Measurements from ENCODE around the gene OLFM3.

DNA sequence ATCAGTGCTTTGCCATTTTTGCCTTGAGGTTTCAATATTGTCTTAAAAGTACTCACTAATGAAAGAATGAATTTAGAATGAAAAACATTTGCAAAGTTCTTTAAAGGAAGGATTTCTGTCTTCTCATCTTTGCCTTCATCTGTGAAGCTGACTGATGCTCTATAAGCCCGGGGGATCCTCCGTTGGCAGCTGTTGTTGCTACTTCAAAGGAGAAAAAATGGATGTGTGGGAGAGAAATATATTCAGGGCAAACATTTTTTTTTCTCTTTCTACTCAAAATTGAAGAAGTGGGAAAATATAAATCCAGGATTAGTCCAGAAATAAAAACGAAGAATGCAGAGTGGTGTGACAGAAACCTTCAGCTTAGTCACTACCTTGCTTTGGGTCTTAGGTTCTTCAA, 142.5 kb downstream of the OLFM3 start:
- no peak for TF ChIP-seq POLR2A (IDR thresholded peaks at IDR 0.05)
- TF ChIP-seq, protein P1, sequence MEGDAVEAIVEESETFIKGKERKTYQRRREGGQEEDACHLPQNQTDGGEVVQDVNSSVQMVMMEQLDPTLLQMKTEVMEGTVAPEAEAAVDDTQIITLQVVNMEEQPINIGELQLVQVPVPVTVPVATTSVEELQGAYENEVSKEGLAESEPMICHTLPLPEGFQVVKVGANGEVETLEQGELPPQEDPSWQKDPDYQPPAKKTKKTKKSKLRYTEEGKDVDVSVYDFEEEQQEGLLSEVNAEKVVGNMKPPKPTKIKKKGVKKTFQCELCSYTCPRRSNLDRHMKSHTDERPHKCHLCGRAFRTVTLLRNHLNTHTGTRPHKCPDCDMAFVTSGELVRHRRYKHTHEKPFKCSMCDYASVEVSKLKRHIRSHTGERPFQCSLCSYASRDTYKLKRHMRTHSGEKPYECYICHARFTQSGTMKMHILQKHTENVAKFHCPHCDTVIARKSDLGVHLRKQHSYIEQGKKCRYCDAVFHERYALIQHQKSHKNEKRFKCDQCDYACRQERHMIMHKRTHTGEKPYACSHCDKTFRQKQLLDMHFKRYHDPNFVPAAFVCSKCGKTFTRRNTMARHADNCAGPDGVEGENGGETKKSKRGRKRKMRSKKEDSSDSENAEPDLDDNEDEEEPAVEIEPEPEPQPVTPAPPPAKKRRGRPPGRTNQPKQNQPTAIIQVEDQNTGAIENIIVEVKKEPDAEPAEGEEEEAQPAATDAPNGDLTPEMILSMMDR (IDR thresholded peaks at IDR 0.05): no peak
- TF ChIP-seq POLR2AphosphoS5 (IDR thresholded peaks at IDR 0.05): no peak

Measured in stomach (tissue), 4 donors.